Brain microvascular endothelial cell (primary cell): ENCODE data around the gene RNF113B.

Experiments
- DNase-seq: peaks from one replicate; pipeline ENCODE4 v3.0.0-alpha.2; 2020
- H3K27ac ChIP-seq: fragments of 250-450 bp; sonication (Bioruptor Pico); 2 replicates; pipeline ENCODE4 v1.5.1; 2020; ENCODE audit warnings: mild to moderate bottlenecking, moderate library complexity
- H3K27me3 ChIP-seq: fragments of 250-450 bp; sonication (Bioruptor Pico); replicated peaks from 2 replicates; pipeline ENCODE4 v1.5.1; 2020; ENCODE audit warnings: mild to moderate bottlenecking
- H3K36me3 ChIP-seq: fragments of 250-450 bp; sonication (Bioruptor Pico); replicated peaks from 2 replicates; pipeline ENCODE4 v1.5.1; 2020; ENCODE audit warnings: mild to moderate bottlenecking
- H3K4me3 ChIP-seq: 2 replicates; pipeline ENCODE4 v1.5.1; 2011; ENCODE audit warnings: low read depth, mild to moderate bottlenecking, control low read depth, low read length, moderate library complexity
- CTCF ChIP-seq: IDR thresholded peaks from 2 replicates; pipeline ENCODE4 v1.5.1; 2011; ENCODE audit warnings: low read depth, mild to moderate bottlenecking, moderate library complexity, low read length, control low read depth, inconsistent platforms; ENCODE audit errors: missing control alignments
- in situ Hi-C: cut with HindIII; loops from 2 replicates; pipeline ENCODE4 v1.10.0; 2017; ENCODE audit warnings: low sequenced_read_pairs, low pct_ligation_motif_present

The RNF113B gene

DNA sequence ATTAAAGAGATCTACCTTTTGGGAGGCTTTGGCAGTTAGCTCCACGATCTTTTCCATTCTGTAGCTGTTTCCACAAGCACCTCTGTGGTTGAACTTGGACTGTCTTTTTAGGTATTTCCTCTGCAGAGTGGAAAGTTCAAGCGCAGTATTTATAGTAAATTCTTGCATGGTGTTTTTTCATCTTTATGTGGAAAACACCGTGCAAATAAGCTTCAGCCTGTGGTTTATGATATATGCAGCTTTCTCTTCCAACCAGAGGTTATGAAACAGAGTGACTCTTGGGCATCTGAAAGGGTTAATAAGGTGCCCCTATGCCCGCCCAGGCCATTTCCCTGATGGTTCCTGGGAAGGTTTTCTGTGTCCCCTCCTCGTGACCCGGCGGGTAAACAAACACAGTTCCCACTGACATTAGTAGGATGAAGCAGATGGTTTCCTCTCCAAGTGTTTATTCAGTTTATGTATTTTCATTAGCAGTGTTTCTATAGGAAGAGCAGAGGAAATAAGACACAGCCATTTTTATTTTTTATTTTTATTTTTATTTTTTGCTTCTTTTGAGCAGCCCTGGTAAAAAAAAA, 39.7 kb upstream of the RNF113B start:
- Histone ChIP-seq H3K36me3 (no peaks in the 10 kb centered on the region), H3K27me3 (no peaks in the 10 kb centered on the region), H3K27ac (peak overlapping the region; percentile 85), H3K4me3 (no peak overlapping the region)
- TF ChIP-seq CTCF, result no peak
- in situ Hi-C loops, result no loop called here
- no peak for DNase-seq

- Histone ChIP-seq H3K27ac (peak overlapping the region; percentile 85), H3K4me3 (no peak overlapping the region), H3K27me3 (no peaks in the 10 kb centered on the region), H3K36me3 (no peaks in the 10 kb centered on the region)
- in situ Hi-C loops, result no loop called here
- DNase-seq, result peak; percentile 90
- no peak for TF ChIP-seq CTCF
Observed at GRCh38 chr13:98216135-98216565, 39.1 kb upstream of the RNF113B start.

- Histone ChIP-seq H3K27ac (peak overlapping the region; percentile 85), H3K36me3 (no peaks in the 10 kb centered on the region), H3K27me3 (no peaks in the 10 kb centered on the region), H3K4me3 (no peak overlapping the region)
- in situ Hi-C loops, result no loop called here
- no peak for DNase-seq
- no peak for TF ChIP-seq CTCF
Observed at GRCh38 chr13:98215508-98215907, 38.4 kb upstream of the RNF113B start.

- Histone ChIP-seq H3K27ac (peak overlapping the region; percentile 3), H3K36me3 (no peaks in the 10 kb centered on the region)
- no peak for DNase-seq
Observed at GRCh38 chr13:98214707-98215106, 37.6 kb upstream of the RNF113B start.

GRCh38 chr13:98214008-98214643, 37.1 kb upstream of the RNF113B start:
- Histone ChIP-seq H3K27ac (peak overlapping the region; percentile 3), H3K27me3 (no peaks in the 10 kb centered on the region), H3K36me3 (no peaks in the 10 kb centered on the region), H3K4me3 (no peak overlapping the region)
- no peak for TF ChIP-seq CTCF
- DNase-seq, result no peak
- in situ Hi-C loops, result no loop called here

More at GRCh38 chr13:98214707-98215106, 37.6 kb upstream of the RNF113B start:
- in situ Hi-C loops, result no loop called here
- H3K4me3 ChIP-seq, result no peak overlapping the region
- no peak for TF ChIP-seq CTCF
- H3K27me3 ChIP-seq, result no peaks in the 10 kb centered on the region
